GM21367 (cell line): Measurements from ENCODE around the gene MED13.
"Not testable (repeated sequence)": the region's sequence is repeated elsewhere in the genome, so short reads cannot be mapped to it uniquely, and the experiment has no call there.

ENCODE experiments used
- ATAC-seq: cut with Tn5 transposase; IDR thresholded peaks from one replicate; pipeline ENCODE4 v1.9.1; 2021; ENCODE audit not compliant: unreplicated experiment

MED13 gene

GRCh38 chr17:62057696-62058095 is 7.4 kb downstream of the MED13 start:
- no peak for ATAC-seq

GRCh38 chr17:62052765-62053338 is 12.2 kb downstream of the MED13 start:
- ATAC-seq = no peak

GRCh38 chr17:62051053-62051452 is 14.0 kb downstream of the MED13 start:
- ATAC-seq = no peak

- ATAC-seq = no peak
Observed at GRCh38 chr17:62049299-62049698, 15.8 kb downstream of the MED13 start.

GRCh38 chr17:62048262-62048661 is 16.8 kb downstream of the MED13 start:
- no peak for ATAC-seq

GRCh38 chr17:62045517-62045916 is 19.6 kb downstream of the MED13 start:
- ATAC-seq = no peak

- ATAC-seq = no peak
Observed at GRCh38 chr17:62045109-62045508, 20.0 kb downstream of the MED13 start.

GRCh38 chr17:62043602-62044001 is 21.5 kb downstream of the MED13 start:
- no peak for ATAC-seq

- ATAC-seq = no peak
Observed at GRCh38 chr17:62043140-62043539, 21.9 kb downstream of the MED13 start.

GRCh38 chr17:62038248-62038647 is 26.8 kb downstream of the MED13 start:
- ATAC-seq = no peak

GRCh38 chr17:62033317-62033716 is 31.8 kb downstream of the MED13 start:
- no peak for ATAC-seq

- ATAC-seq = no peak
Observed at GRCh38 chr17:62032480-62032879, 32.6 kb downstream of the MED13 start.

- ATAC-seq = no peak
Observed at GRCh38 chr17:62030264-62030663, 34.8 kb downstream of the MED13 start.

- no peak for ATAC-seq
Observed at GRCh38 chr17:62024866-62025265, 40.2 kb downstream of the MED13 start.

GRCh38 chr17:62017912-62018311 is 47.2 kb downstream of the MED13 start:
- no peak for ATAC-seq

- no peak for ATAC-seq
Observed at GRCh38 chr17:62017496-62017895, 47.6 kb downstream of the MED13 start.

GRCh38 chr17:62014526-62014925 is 50.6 kb downstream of the MED13 start:
- no peak for ATAC-seq

- no peak for ATAC-seq
Observed at GRCh38 chr17:62009220-62009619, 55.9 kb downstream of the MED13 start.

- ATAC-seq = no peak
Observed at GRCh38 chr17:62008294-62008693, 56.8 kb downstream of the MED13 start.

GRCh38 chr17:62004388-62004787 is 60.7 kb downstream of the MED13 start:
- ATAC-seq = no peak

GRCh38 chr17:62003141-62003540 is 61.9 kb downstream of the MED13 start:
- not testable (repeated sequence) for ATAC-seq

GRCh38 chr17:62001105-62001504 is 64.0 kb downstream of the MED13 start:
- ATAC-seq = no peak

- no peak for ATAC-seq
Observed at GRCh38 chr17:62000186-62000585, 64.9 kb downstream of the MED13 start.
